Transverse colon (tissue), 4 donors: Measurements from ENCODE around the gene ZBED1. TPM values are rescaled to one million over a fixed set of nuclear protein-coding genes. Genes with fewer than 3 reads are reported as not detected.
"Not testable (repeated sequence)": the region's sequence is repeated elsewhere in the genome, so short reads cannot be mapped to it uniquely, and the experiment has no call there.

Experiments used
- DNase-seq: peaks from one replicate; pipeline ENCODE4 v3.0.0-alpha.2; 2019
- H3K27ac ChIP-seq, 4 donors: fragments of 200-600 bp; sonication (generic); 2 replicates each; pipeline ENCODE4 v1.5.1; 2016 to 2018; ENCODE audit warnings: inconsistent platforms in 4 of 4
- H3K27me3 ChIP-seq: fragments of 200-600 bp; sonication (generic); 2 replicates; pipeline ENCODE4 v1.5.1; 2017; ENCODE audit warnings: inconsistent platforms
- H3K36me3 ChIP-seq, 4 donors: fragments of 200-600 bp; sonication (generic); 2 replicates each; pipeline ENCODE4 v1.5.1; 2017 to 2019; ENCODE audit warnings: inconsistent platforms in 4 of 4
- H3K4me1 ChIP-seq, 4 donors: fragments of 200-600 bp; sonication (generic); 2 replicates each; pipeline ENCODE4 v1.5.1; 2017 to 2020; ENCODE audit warnings: inconsistent platforms in 4 of 4
- H3K4me3 ChIP-seq, 4 donors: fragments of 200-600 bp; sonication (generic); 1 replicate in 1 of 4; 2 replicates in 3 of 4; pipeline versions ENCODE4 v1.5.1 to v1.6.1; 2017 to 2019; ENCODE audit warnings: inconsistent platforms in 4 of 4
- H3K9me3 ChIP-seq, 2 donors: fragments of 200-600 bp; sonication (generic); 2 replicates each; pipeline ENCODE4 v1.5.1; 2017 to 2019; ENCODE audit warnings: inconsistent platforms in 2 of 2
- EP300 ChIP-seq: sonication (generic); formaldehyde crosslinking; IDR thresholded peaks from one replicate; pipeline ENCODE4 v1.6.1; 2017; ENCODE audit warnings: antibody characterized with exemption, low read depth
- POLR2A ChIP-seq: fragments of 450-650 bp; IDR thresholded peaks from one replicate; pipeline ENCODE4 v1.6.1; 2016; ENCODE audit warnings: antibody characterized with exemption, mild to moderate bottlenecking, moderate library complexity
- POLR2AphosphoS5 ChIP-seq, 3 donors: sonication (generic); formaldehyde crosslinking; IDR thresholded peaks; one replicate each; pipeline ENCODE4 v1.6.1; 2016; ENCODE audit warnings: antibody characterized with exemption in 3 of 3
- WGBS, 2 donors: methylation state at CpG; one replicate each; pipeline ENCODE4 v1.1.5; 2018; ENCODE audit warnings: low coverage in 1 of 2; 5-methylcytosine and 5-hydroxymethylcytosine counted together
- in situ Hi-C, 4 donors: fragments of 200-750 bp; cut with MboI; loops; one replicate each; pipeline versions ENCODE4 v1.15.0 to v1.15.1; 2017; ENCODE audit warnings: low sequenced_read_pairs in 3 of 4, low pct_ligation_motif_present in 1 of 4, low pct_unique_long_range_greater_than_20kb in 1 of 4
- intact Hi-C: fragments of 100-400 bp; cut with DNase I; formaldehyde crosslinking; loops from one replicate; pipeline ENCODE4 v1.15.1; 2023; ENCODE audit warnings: low total_unique reads
- total RNA-seq, 4 donors: library from RNA; depleted of rRNA; stranded (reverse); fragments of >200 nt; gene quantifications; one replicate each; pipeline ENCODE4 v1.1.0, GENCODE V29; 2016
- TF ChIP-seq, protein P1 (sequence below), 5 experiments: fragments of 200-600 bp in 3 of 5; fragments of 450-650 bp in 2 of 5; sonication (generic) in 3 of 5; IDR thresholded peaks; 1 replicate in 2 of 5; 2 replicates in 3 of 5; pipeline ENCODE4 v1.5.1; 2016 to 2017; ENCODE audit warnings: antibody characterized with exemption in 5 of 5, inconsistent platforms in 3 of 5, mild to moderate bottlenecking in 2 of 5, moderate library complexity in 1 of 5

ZBED1 gene
- total RNA-seq, 4 donors from 2014 or later: 44.0 to 94.3 (median 67.1) TPM

DNA sequence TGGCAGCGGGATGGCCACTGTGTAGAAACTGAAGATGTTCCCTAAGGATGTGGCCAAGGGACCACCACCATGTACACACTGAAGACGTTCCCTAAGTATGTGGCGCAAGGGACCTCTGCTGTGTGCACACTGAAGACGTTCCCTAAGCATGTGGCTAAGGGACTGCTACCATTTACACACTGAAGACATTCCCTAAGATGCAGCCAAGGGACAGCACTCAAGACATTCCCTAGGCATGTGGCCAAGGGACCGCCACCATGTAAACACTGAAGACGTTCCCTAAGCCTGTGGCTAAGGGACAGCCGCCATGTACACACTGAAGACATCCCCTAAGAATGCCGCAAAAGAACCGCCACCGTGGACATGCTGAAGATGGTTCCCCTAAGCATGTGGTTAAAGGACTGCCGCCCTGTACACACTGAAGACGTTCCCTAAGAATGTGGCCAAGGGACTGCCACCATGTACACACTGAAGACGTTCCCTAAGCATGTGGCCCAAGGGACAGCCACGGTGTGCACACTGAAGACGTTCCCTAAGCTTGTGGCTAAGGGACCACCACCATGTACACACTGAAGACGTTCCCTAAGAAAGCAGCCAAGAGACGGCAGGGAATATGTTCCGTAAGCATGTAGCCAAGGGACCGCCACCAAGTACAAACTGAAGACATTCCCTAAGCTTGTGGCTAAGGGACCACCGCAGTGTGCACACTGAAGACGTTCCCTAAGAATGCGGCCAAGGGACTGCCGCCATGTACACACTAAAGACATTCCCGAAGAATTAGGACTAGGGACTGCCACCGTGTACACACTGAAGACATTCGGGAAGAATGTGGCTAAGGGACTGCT is 43.3 kb downstream of the ZBED1 start:
- peaks cover 0 to 3% (median 0%) of the 10 kb centered on the region in 4 donors for H3K4me1 ChIP-seq
- no peaks in the 10 kb centered on the region for H3K27me3 ChIP-seq
- H3K9me3 ChIP-seq: no peaks in the 10 kb centered on the region
- H3K27ac ChIP-seq: no peak overlapping the region
- TF ChIP-seq POLR2A (no peak), EP300 (no peak), POLR2AphosphoS5 (IDR thresholded peaks at IDR 0.05) (no peak)
- TF ChIP-seq, protein P1, sequence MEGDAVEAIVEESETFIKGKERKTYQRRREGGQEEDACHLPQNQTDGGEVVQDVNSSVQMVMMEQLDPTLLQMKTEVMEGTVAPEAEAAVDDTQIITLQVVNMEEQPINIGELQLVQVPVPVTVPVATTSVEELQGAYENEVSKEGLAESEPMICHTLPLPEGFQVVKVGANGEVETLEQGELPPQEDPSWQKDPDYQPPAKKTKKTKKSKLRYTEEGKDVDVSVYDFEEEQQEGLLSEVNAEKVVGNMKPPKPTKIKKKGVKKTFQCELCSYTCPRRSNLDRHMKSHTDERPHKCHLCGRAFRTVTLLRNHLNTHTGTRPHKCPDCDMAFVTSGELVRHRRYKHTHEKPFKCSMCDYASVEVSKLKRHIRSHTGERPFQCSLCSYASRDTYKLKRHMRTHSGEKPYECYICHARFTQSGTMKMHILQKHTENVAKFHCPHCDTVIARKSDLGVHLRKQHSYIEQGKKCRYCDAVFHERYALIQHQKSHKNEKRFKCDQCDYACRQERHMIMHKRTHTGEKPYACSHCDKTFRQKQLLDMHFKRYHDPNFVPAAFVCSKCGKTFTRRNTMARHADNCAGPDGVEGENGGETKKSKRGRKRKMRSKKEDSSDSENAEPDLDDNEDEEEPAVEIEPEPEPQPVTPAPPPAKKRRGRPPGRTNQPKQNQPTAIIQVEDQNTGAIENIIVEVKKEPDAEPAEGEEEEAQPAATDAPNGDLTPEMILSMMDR (IDR thresholded peaks at IDR 0.05): no peak
- DNase-seq: no peak
- intact Hi-C loops (no loop called here), in situ Hi-C loops (no loop called here)
- WGBS, 2 donors: 93 to 97% methylated on average over 10 to 25 of the region's 26 CpGs
- H3K4me3 ChIP-seq: no peak overlapping the region
- H3K36me3 ChIP-seq: no peaks in the 10 kb centered on the region

GRCh38 chrX:2456091-2456490 is 44.7 kb downstream of the ZBED1 start:
- H3K4me1 ChIP-seq, H3K36me3 ChIP-seq, H3K9me3 ChIP-seq, in situ Hi-C loops, H3K27ac ChIP-seq, DNase-seq, H3K4me3 ChIP-seq, H3K27me3 ChIP-seq, intact Hi-C loops: not testable (repeated sequence)
- 80 to 83% methylated on average over 8 of the region's 8 CpGs for WGBS, 2 donors

DNA sequence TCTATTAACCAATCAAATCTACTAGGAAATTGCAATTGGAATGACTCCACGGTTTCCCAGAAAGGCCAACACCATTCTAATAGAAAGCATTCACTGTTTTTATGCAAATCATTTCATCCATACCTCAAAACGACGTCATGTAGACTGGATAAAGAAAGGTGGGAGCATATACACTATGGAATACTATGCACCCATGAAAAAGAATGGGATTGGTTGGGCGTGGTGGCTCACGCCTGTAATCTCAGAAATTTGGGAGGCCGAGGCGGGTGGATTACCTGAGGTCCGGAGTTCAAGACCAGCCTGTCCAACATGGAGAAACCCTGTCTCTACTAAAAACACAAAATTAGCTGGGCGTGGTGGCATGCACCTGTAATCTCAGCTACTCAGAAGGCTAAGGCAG is 46.2 kb downstream of the ZBED1 start:
- H3K27me3 ChIP-seq, H3K9me3 ChIP-seq, H3K27ac ChIP-seq, in situ Hi-C loops, DNase-seq, H3K36me3 ChIP-seq, intact Hi-C loops, H3K4me1 ChIP-seq, H3K4me3 ChIP-seq: not testable (repeated sequence)
- WGBS, 2 donors: 94 to 99% methylated on average over 8 to 9 of the region's 9 CpGs

DNA sequence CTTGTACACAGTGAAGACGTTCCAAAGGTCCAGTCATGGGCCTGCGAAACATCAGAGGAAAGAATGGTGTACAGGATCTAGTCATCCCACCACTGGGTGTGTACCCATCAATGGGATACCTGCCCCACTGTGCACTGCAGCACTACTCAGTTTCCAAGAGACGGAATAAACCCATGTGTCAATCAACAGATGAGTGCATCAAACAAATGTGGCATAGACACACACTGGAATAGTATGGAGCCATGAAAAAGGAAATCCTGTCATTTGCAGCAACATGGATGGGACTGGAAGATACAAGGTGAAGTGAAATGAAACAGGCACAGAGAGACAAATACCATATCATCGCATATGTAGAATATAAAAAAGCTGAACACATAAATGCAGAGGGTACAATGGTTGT is 48.0 kb downstream of the ZBED1 start:
- in situ Hi-C loops (no loop called here), intact Hi-C loops (no loop called here)
- TF ChIP-seq POLR2AphosphoS5 (IDR thresholded peaks at IDR 0.05): no peak
- no peak for TF ChIP-seq EP300
- TF ChIP-seq, protein P1 (IDR thresholded peaks at IDR 0.05): no peak
- TF ChIP-seq POLR2A: no peak
- no peaks in the 10 kb centered on the region for H3K36me3 ChIP-seq
- WGBS, 2 donors: 97 to 100% methylated on average over 2 to 4 of the region's 4 CpGs
- no peaks in the 10 kb centered on the region for H3K9me3 ChIP-seq
- no peak for DNase-seq
- no peak overlapping the region for H3K4me3 ChIP-seq
- peaks cover 0 to 9% (median 2%) of the 10 kb centered on the region in 4 donors for H3K4me1 ChIP-seq
- H3K27me3 ChIP-seq: no peaks in the 10 kb centered on the region
- no peak overlapping the region for H3K27ac ChIP-seq

DNA sequence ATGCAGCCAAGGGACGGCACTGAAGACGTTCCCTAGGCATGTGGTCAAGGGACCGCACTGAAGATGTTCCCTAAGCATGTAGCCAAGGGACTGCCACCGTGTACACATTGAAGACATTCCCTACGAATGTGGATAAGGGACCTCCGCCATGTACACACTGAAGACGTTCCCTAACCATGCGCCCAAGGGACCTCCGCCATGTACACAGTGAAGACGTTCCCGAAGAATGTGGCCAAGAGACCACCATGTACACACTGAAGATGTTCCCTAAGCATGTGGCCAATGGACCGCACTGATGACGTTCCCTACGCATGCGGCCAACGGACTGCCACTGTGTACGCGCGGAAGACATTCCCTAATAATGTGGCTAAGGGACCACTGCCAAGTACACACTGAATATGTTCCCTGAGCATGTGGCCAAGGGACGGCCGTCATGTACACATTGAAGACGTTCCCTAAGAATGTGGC is 48.4 kb downstream of the ZBED1 start:
- Histone ChIP-seq H3K27me3 (no peaks in the 10 kb centered on the region), H3K4me1 (peaks cover 0 to 9% (median 2%) of the 10 kb centered on the region in 4 donors), H3K27ac (no peak overlapping the region), H3K36me3 (peaks cover 0 to 2% (median 0%) of the 10 kb centered on the region in 4 donors), H3K9me3 (no peaks in the 10 kb centered on the region), H3K4me3 (no peak overlapping the region)
- intact Hi-C loops: no loop called here
- 80 to 91% methylated on average over 1 to 22 of the region's 22 CpGs for WGBS, 2 donors
- in situ Hi-C loops: no loop called here
- TF ChIP-seq, protein P1 (IDR thresholded peaks at IDR 0.05): no peak
- TF ChIP-seq POLR2AphosphoS5 (IDR thresholded peaks at IDR 0.05) (no peak), POLR2A (no peak), EP300 (no peak)
- no peak for DNase-seq
